Endothelial cell of hepatic sinusoid (primary cell): ENCODE data around the gene HELLS.
"Not testable (repeated sequence)": the region's sequence is repeated elsewhere in the genome, so short reads cannot be mapped to it uniquely, and the experiment has no call there.

Source experiments
- in situ Hi-C: cut with HindIII; loops from 2 replicates; pipeline ENCODE4 v1.10.0; 2017; ENCODE audit warnings: low sequenced_read_pairs

The HELLS gene

GRCh38 chr10:94607111-94607510 lies 61.5 kb downstream of the HELLS start:
- in situ Hi-C loops: no loop called here

- in situ Hi-C loops: no loop called here
Measured at GRCh38 chr10:94608559-94608958, 63.0 kb downstream of the HELLS start.

GRCh38 chr10:94614558-94614957 lies 69.0 kb downstream of the HELLS start:
- in situ Hi-C loops: no loop called here

- in situ Hi-C loops: no loop called here
Measured at GRCh38 chr10:94617389-94617944, 71.9 kb downstream of the HELLS start.

GRCh38 chr10:94622666-94623205 lies 77.1 kb downstream of the HELLS start:
- in situ Hi-C loops: no loop called here

- in situ Hi-C loops: no loop called here
Measured at GRCh38 chr10:94623572-94623971, 78.0 kb downstream of the HELLS start.

- in situ Hi-C loops: no loop called here
Measured at GRCh38 chr10:94626476-94626875, 80.9 kb downstream of the HELLS start.

GRCh38 chr10:94627511-94627910 lies 81.9 kb downstream of the HELLS start:
- in situ Hi-C loops: no loop called here

- in situ Hi-C loops: no loop called here
Measured at GRCh38 chr10:94630017-94630688, 84.6 kb downstream of the HELLS start.

- in situ Hi-C loops: no loop called here
Measured at GRCh38 chr10:94631077-94631875, 85.7 kb downstream of the HELLS start.

GRCh38 chr10:94632954-94633353 lies 87.4 kb downstream of the HELLS start:
- in situ Hi-C loops: no loop called here

- in situ Hi-C loops: not testable (repeated sequence)
Measured at GRCh38 chr10:94638097-94638496, 92.5 kb downstream of the HELLS start.

GRCh38 chr10:94639902-94640301 lies 94.3 kb downstream of the HELLS start:
- in situ Hi-C loops: no loop called here

- in situ Hi-C loops: no loop called here
Measured at GRCh38 chr10:94640562-94640961, 95.0 kb downstream of the HELLS start.

GRCh38 chr10:94641480-94641879 lies 95.9 kb downstream of the HELLS start:
- in situ Hi-C loops: no loop called here

- in situ Hi-C loops: no loop called here
Measured at GRCh38 chr10:94644352-94644751, 98.8 kb downstream of the HELLS start.

- in situ Hi-C loops: no loop called here
Measured at GRCh38 chr10:94645285-94645684, 99.7 kb downstream of the HELLS start.
